Astrocyte (in vitro differentiated cells and primary cell): Measurements from ENCODE around the gene NEBL. TPM values are rescaled to one million over a fixed set of nuclear protein-coding genes. Genes with fewer than 3 reads are reported as not detected.

Experiments used
- DNase-seq: peaks from one replicate; pipeline ENCODE4 v3.0.0-alpha.2; 2010; ENCODE audit warnings: low read depth
- FAIRE-seq: peaks from 2 replicates; lab custom pipeline; 2011; peaks lifted over from hg19 to GRCh38; lab: Jason Lieb, UNC
- H2AFZ ChIP-seq: 2 replicates; pipeline ENCODE4 v1.6.0; 2012; ENCODE audit warnings: low read depth, low read length, inconsistent platforms
- H3K27ac ChIP-seq: 2 replicates; pipeline ENCODE4 v1.5.1; 2011; ENCODE audit warnings: low read depth, low read length, inconsistent platforms
- H3K27me3 ChIP-seq: 2 replicates; pipeline ENCODE4 v1.6.0; 2011; ENCODE audit warnings: low read length, inconsistent platforms; ENCODE audit not compliant: insufficient read depth
- H3K36me3 ChIP-seq: 2 replicates; pipeline ENCODE4 v1.5.1; 2011; ENCODE audit warnings: low read length, inconsistent platforms; ENCODE audit not compliant: insufficient read depth
- H3K4me1 ChIP-seq: 2 replicates; pipeline ENCODE4 v1.5.1; 2011; ENCODE audit warnings: low read length, inconsistent platforms; ENCODE audit not compliant: insufficient read depth
- H3K4me2 ChIP-seq: 2 replicates; pipeline ENCODE4 v1.6.0; 2012; ENCODE audit warnings: low read length, inconsistent platforms
- H3K4me3 ChIP-seq: 2 replicates; pipeline ENCODE4 v1.5.1; 2011; ENCODE audit warnings: low read depth, mild to moderate bottlenecking, low read length, inconsistent platforms; ENCODE audit not compliant: insufficient read depth
- H3K79me2 ChIP-seq: 2 replicates; pipeline ENCODE4 v1.6.0; 2012; ENCODE audit warnings: mild to moderate bottlenecking, low read length, inconsistent platforms; ENCODE audit not compliant: insufficient read depth
- H3K9ac ChIP-seq: 2 replicates; pipeline ENCODE4 v1.6.0; 2012; ENCODE audit warnings: mild to moderate bottlenecking, low read length, inconsistent platforms
- H3K9me3 ChIP-seq: 2 replicates; pipeline ENCODE4 v1.5.1; 2012; ENCODE audit warnings: low read depth, mild to moderate bottlenecking, low read length, inconsistent platforms; ENCODE audit not compliant: insufficient read depth
- H4K20me1 ChIP-seq: 2 replicates; pipeline ENCODE4 v1.6.0; 2012; ENCODE audit warnings: low read length, inconsistent platforms; ENCODE audit not compliant: insufficient read depth
- H3K27ac Mint-ChIP-seq: one replicate; pipeline ENCODE4 v1.8.0; 2021; ENCODE audit warnings: mild to moderate bottlenecking, mixed read lengths; ENCODE audit not compliant: unreplicated experiment
- H3K27me3 Mint-ChIP-seq: one replicate; pipeline ENCODE4 v1.8.0; 2021; ENCODE audit warnings: low read depth, mixed read lengths; ENCODE audit not compliant: unreplicated experiment
- H3K36me3 Mint-ChIP-seq: one replicate; pipeline ENCODE4 v1.8.0; 2021; ENCODE audit warnings: low read depth, mixed read lengths; ENCODE audit not compliant: unreplicated experiment
- H3K4me1 Mint-ChIP-seq: one replicate; pipeline ENCODE4 v1.8.0; 2021; ENCODE audit warnings: low read depth, mixed read lengths; ENCODE audit not compliant: unreplicated experiment
- H3K4me3 Mint-ChIP-seq: one replicate; pipeline ENCODE4 v1.8.0; 2021; ENCODE audit warnings: mild to moderate bottlenecking, moderate library complexity, mixed read lengths; ENCODE audit not compliant: unreplicated experiment
- H3K9me3 Mint-ChIP-seq: one replicate; pipeline ENCODE4 v1.8.0; 2021; ENCODE audit warnings: mild to moderate bottlenecking, mixed read lengths; ENCODE audit not compliant: unreplicated experiment
- EZH2 ChIP-seq: IDR thresholded peaks from 2 replicates; pipeline ENCODE4 v1.6.1; 2012; ENCODE audit warnings: mild to moderate bottlenecking, low read length, inconsistent platforms; ENCODE audit not compliant: insufficient read depth
- total RNA-seq: library from RNA; stranded (reverse); gene quantifications from 2 replicates; pipeline ENCODE4 v1.2.1, GENCODE V29; 2021
- TF ChIP-seq, protein P1 (sequence below): IDR thresholded peaks from 2 replicates; pipeline ENCODE4 v1.5.1; 2011; ENCODE audit warnings: low read depth, mild to moderate bottlenecking, inconsistent platforms, low read length, moderate library complexity; ENCODE audit not compliant: insufficient read depth

The NEBL gene
- total RNA-seq, 1 donor from 2014 or later: 6.0 TPM

GRCh38 chr10:20922451-20922850, 25.3 kb upstream of the NEBL start:
- no peak overlapping the region for H3K27ac Mint-ChIP-seq
- no peak overlapping the region for H3K27ac ChIP-seq

GRCh38 chr10:20922033-20922432, 24.9 kb upstream of the NEBL start:
- no peak overlapping the region for H3K4me3 ChIP-seq
- H3K4me1 ChIP-seq: no peaks in the 10 kb centered on the region
- Mint-ChIP-seq H3K4me1 (no peaks in the 10 kb centered on the region), H3K4me3 (no peak overlapping the region), H3K9me3 (no peaks in the 10 kb centered on the region), H3K27me3 (no peaks in the 10 kb centered on the region), H3K27ac (no peak overlapping the region), H3K36me3 (no peaks in the 10 kb centered on the region)
- no peaks in the 10 kb centered on the region for H4K20me1 ChIP-seq
- FAIRE-seq (no peak), DNase-seq (no peak)
- no peaks in the 10 kb centered on the region for H3K79me2 ChIP-seq
- no peak overlapping the region for H2AFZ ChIP-seq
- no peaks in the 10 kb centered on the region for H3K9me3 ChIP-seq
- H3K27me3 ChIP-seq: no peaks in the 10 kb centered on the region
- no peak overlapping the region for H3K4me2 ChIP-seq
- H3K9ac ChIP-seq: no peak overlapping the region
- TF ChIP-seq, protein P1, sequence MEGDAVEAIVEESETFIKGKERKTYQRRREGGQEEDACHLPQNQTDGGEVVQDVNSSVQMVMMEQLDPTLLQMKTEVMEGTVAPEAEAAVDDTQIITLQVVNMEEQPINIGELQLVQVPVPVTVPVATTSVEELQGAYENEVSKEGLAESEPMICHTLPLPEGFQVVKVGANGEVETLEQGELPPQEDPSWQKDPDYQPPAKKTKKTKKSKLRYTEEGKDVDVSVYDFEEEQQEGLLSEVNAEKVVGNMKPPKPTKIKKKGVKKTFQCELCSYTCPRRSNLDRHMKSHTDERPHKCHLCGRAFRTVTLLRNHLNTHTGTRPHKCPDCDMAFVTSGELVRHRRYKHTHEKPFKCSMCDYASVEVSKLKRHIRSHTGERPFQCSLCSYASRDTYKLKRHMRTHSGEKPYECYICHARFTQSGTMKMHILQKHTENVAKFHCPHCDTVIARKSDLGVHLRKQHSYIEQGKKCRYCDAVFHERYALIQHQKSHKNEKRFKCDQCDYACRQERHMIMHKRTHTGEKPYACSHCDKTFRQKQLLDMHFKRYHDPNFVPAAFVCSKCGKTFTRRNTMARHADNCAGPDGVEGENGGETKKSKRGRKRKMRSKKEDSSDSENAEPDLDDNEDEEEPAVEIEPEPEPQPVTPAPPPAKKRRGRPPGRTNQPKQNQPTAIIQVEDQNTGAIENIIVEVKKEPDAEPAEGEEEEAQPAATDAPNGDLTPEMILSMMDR: no peak
- TF ChIP-seq EZH2: no peak
- no peaks in the 10 kb centered on the region for H3K36me3 ChIP-seq
- no peak overlapping the region for H3K27ac ChIP-seq

More at GRCh38 chr10:20922451-20922850, 25.3 kb upstream of the NEBL start:
- no peaks in the 10 kb centered on the region for H3K36me3 Mint-ChIP-seq
- Histone ChIP-seq H3K27me3 (no peaks in the 10 kb centered on the region), H3K79me2 (no peaks in the 10 kb centered on the region), H3K4me3 (no peak overlapping the region), H2AFZ (no peak overlapping the region), H3K9ac (no peak overlapping the region), H3K36me3 (no peaks in the 10 kb centered on the region), H3K4me2 (no peak overlapping the region), H3K4me1 (no peaks in the 10 kb centered on the region), H4K20me1 (no peaks in the 10 kb centered on the region), H3K9me3 (no peaks in the 10 kb centered on the region)
- no peak for TF ChIP-seq EZH2
- TF ChIP-seq, protein P1: no peak
- DNase-seq (no peak), FAIRE-seq (no peak)
- H3K27me3 Mint-ChIP-seq: no peaks in the 10 kb centered on the region
- H3K4me3 Mint-ChIP-seq: no peak overlapping the region
- no peaks in the 10 kb centered on the region for H3K9me3 Mint-ChIP-seq
- H3K4me1 Mint-ChIP-seq: no peaks in the 10 kb centered on the region

GRCh38 chr10:20920061-20920460, 22.9 kb upstream of the NEBL start:
- Mint-ChIP-seq H3K4me3 (no peak overlapping the region), H3K9me3 (no peaks in the 10 kb centered on the region), H3K27ac (no peak overlapping the region), H3K4me1 (no peaks in the 10 kb centered on the region), H3K27me3 (no peaks in the 10 kb centered on the region), H3K36me3 (no peaks in the 10 kb centered on the region)
- H3K36me3 ChIP-seq: no peaks in the 10 kb centered on the region
- H3K27ac ChIP-seq: no peak overlapping the region
- DNase-seq (no peak), FAIRE-seq (no peak)
- no peak overlapping the region for H3K4me3 ChIP-seq
- no peaks in the 10 kb centered on the region for H4K20me1 ChIP-seq
- H2AFZ ChIP-seq: no peak overlapping the region
- H3K9ac ChIP-seq: no peak overlapping the region
- no peak overlapping the region for H3K4me2 ChIP-seq
- H3K79me2 ChIP-seq: no peaks in the 10 kb centered on the region
- H3K27me3 ChIP-seq: no peaks in the 10 kb centered on the region
- no peaks in the 10 kb centered on the region for H3K9me3 ChIP-seq
- H3K4me1 ChIP-seq: no peaks in the 10 kb centered on the region
- no peak for TF ChIP-seq EZH2
- TF ChIP-seq, protein P1: no peak
